ENCODE data around the gene ACTN1.

GRCh38 chr14:68880581-68881105, 98.5 kb downstream of the ACTN1 start:
- no peak for TF ChIP-seq POLR2A (IDR thresholded peaks at IDR 0.05)
- TF ChIP-seq CTCF (IDR thresholded peaks at IDR 0.05), result no peak

All from suprapubic skin (tissue), 3 donors.